Renal cortical epithelial cell (primary cell): ENCODE results near the gene HEG1. TPM values are rescaled to one million over a fixed set of nuclear protein-coding genes. Genes with fewer than 3 reads are reported as not detected.

Experiments
- DNase-seq: peaks from one replicate; pipeline ENCODE4 v3.0.0-alpha.2; 2011; ENCODE audit warnings: low read depth
- total RNA-seq: library from RNA; depleted of rRNA; stranded (reverse); fragments of >200 nt; gene quantifications from 2 replicates; pipeline ENCODE4 v1.2.3, GENCODE V29; 2014

HEG1 gene
- total RNA-seq, 1 donor from 2014 or later, result 97.1 TPM

- no peak for DNase-seq
Observed at GRCh38 chr3:125048282-125048681, 7.5 kb downstream of the HEG1 start.

- peak; percentile 91 for DNase-seq
Observed at GRCh38 chr3:125045965-125046364, 9.8 kb downstream of the HEG1 start.

- peak; percentile 32 for DNase-seq
Observed at GRCh38 chr3:125045194-125045593, 10.6 kb downstream of the HEG1 start.

GRCh38 chr3:125043599-125044151 lies 12.1 kb downstream of the HEG1 start:
- no peak for DNase-seq

DNA sequence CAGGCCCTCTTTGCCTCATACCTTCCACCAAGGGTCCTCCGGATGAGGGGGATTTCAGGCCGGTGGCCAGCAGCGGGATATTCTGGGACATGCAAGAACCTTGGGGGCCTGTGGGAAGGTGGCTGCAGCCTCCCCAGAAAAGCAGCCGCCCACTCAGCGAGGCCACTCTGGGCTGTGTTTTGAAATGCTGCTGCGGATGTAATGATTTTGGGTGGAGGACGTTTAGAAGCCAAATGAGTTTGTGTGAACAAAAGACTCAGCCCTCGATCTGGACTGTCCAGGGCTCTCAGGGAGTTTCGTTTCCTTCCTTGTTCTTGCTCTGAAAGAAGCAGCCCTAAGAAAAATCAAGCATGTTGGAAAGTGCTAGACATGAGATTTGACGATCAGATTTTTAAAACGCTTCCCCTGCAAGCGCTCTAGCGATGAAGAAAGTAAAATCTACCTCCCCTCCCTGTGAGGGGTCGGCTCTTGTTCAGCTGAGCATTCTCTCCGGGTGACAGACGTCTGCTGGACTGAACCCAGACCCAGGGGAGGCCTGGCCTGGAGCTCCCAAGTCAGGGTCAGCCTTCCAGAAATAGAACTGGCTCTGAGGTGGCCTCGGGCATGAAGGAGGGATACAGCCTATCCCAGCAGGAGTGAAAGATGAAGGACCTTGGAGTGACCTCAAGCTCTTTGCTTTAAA lies 12.9 kb downstream of the HEG1 start:
- no peak for DNase-seq

DNA sequence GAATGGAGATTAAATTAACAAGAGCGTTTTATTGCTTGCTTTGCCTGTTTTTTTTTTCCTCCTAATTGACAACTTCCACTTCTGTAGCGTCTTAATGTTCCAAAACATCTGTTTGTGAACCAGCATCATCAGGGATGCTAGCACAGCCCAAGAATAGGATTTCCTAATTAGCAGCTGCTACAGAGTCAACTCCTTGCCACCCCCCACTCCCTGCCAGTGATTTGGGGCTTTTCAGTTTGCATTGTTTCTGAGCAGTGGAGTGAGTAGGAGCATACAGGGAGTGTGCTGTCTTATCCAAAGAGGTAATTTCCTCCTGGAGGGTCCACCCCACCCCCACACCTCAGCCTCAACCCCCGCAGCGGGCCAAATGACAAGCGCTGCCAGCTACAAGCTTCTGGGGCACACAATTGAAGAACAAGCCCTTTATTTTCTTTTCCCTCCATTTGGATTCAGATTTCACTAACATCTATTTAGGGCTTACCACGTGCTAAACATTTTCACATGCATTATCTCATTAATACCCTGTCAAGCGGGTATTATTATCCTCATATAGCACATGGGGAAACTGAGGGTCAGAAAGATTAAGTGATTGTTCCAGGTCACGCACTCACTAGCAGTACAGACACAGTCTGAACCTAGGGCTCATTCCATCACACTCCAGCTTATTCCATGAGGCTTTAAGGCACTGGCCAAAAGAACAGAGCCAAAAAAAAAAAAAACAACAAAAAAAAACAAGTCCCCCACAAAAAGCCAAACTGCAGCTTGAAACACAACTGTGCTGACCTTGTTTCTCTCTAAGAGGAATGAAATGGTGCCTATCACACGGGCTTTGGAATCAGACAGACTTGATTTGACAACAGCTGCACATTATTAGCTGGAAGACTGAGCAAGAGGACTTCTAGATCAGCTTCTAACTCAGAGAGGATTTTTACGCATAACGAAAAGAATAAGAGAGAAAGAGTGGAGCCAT lies 16.4 kb downstream of the HEG1 start:
- peak; percentile 67 for DNase-seq

DNA sequence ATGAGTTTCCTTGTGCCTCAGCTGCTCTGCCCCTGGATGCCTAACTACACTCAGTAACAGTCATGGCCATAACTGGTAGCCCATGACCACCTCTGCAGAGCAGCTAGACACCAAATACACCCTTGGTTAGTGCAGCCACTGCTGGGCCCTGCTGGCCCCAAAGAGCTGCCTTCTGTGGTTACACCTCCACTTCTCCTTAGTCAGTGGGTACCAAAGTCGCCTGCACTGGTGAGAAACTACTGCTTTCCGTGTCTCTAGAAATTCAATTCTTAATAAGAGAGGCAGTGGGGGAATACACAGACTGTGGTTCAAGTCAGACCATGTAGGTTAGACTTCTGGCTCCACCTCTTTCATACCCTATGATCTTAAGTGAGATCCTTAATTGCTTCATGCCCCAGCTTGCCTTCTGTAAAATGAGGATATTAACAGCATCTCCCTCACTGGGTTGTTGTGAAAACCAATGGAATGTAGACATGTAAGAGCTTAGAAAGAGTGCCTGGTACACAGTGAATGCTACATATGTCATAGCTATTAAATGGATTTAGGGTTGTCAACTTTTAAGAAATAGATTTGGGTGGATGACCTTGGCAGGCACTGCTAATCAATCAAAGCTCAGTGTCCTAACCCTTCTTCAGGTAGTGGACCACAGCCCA lies 18.2 kb downstream of the HEG1 start:
- no peak for DNase-seq

DNA sequence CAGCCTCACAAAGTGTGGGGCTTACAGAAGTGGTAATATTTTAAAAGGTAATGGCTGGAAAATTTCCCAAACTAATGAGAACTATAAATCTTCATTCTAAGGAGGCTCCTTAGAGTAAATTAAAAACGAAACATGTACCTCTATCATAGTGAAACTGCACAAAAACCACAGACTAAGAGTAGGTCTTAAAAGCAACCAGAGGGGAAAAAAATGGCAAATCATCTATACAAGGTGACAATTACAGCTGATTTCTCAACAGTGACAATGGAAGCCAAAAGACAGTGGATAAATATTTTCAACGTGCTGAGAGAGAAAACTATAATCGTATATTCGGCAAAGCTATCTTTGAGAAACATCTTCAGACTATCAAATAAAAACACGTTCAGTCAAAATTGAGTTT lies 20.6 kb downstream of the HEG1 start:
- no peak for DNase-seq

GRCh38 chr3:125033616-125034015 lies 22.2 kb downstream of the HEG1 start:
- no peak for DNase-seq

DNA sequence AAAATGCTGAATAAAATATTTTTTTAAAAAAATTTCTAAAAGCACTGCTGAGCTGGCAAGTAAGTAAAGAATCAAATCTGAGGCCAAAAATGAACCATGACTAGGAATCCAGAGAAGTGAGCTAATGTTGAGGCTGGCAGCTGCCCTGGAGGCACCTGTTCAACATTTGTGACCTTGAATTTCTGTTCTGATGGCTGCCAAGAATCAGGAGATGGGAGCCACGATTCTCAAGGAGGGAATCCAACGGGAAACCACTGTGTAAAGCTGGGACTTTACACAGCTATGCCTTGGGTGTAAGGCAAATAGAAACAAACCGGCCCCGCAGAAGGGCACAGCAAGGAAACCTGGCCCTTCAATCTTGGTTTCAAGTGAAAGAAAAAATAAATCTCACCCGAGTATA lies 22.7 kb downstream of the HEG1 start:
- no peak for DNase-seq

DNA sequence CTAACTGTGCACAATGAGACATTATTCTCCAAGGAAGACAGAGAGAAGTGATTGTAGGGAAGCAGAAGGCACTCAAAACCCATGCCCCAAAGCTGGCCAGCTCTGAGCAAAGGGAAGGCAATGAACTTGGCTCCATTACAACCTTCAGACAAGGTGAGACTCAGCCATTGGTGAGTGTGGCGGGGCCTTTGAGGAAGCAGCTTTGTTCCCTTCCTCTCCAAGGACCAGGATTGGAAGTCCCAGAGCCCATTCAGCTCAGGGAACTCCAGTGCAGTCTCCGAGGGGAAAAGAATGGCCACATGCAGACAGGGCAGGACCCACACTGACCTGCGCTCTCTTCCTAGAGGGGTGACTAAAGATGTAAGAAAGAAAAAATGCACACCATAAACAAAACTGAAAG lies 23.1 kb downstream of the HEG1 start:
- no peak for DNase-seq

- peak; percentile 93 for DNase-seq
Observed at GRCh38 chr3:125032100-125032643, 23.6 kb downstream of the HEG1 start.

DNA sequence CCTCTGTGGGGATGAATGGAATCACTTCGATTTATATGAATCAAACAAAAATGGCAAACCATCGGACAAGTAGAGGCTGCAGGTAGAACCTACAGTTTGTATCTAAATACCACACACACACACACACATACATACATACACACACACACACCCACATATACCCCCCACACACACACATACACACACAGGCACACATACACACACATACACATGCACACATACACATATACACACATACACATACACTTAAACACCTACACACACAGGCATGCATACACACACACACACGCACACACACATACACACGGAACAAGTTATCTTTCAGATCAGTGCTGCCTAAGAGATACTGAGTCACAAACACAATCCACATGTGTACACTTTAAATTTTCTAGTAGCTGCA lies 24.3 kb downstream of the HEG1 start:
- no peak for DNase-seq

DNA sequence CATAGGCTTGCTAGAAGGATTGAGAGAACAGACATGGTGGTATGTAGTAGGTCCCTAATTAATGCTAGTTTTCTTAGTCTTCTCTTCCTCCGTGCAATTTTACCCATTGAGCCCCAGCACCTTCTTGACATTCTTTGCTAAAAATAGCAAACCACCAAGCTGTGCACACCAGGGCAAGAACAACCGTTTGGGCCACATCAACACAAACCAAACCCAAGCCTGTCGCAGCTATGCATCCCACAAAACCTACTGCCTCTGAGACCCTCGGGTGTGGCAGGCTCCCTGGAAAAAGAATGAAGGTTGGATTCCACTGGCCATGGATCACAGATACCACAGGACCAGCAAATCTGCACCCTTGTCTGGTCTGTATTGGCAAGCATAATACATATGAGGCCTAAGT lies 27.1 kb downstream of the HEG1 start:
- no peak for DNase-seq

GRCh38 chr3:125025642-125026041 lies 30.2 kb downstream of the HEG1 start:
- no peak for DNase-seq

GRCh38 chr3:125024817-125025216 lies 31.0 kb downstream of the HEG1 start:
- peak; percentile 19 for DNase-seq

DNA sequence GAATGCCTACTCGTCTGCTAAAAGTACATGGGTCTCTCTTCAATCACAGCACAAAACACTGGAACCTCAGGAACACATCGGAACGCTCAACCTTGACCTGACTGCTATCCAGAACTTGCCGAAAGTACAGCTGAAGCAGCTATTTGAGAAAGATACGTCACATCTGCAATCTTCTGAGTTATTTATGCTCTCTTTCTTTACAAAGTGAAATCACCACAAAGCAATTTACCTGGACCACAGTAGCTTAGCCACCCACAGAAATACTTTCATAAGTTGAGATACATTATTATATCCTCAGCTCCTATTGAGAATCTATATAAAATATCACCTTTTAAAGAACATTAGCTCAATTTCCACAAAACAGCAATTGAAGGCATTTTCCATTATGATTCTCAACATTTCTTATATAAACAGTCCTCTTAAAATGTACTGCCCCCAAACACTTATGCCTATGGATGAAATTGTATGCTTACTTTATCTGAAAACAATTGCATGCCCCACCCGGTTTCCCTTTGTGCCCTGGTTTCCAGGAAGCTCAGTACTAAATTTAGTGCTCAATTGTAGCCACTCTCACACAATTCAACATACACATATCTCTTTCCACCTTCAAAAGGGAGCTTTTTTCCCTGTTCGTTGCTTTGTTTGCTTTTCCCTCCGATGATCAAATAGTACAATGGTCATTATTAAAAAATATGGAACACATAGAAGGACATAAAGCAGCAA lies 31.8 kb downstream of the HEG1 start:
- no peak for DNase-seq

- no peak for DNase-seq
Observed at GRCh38 chr3:125022206-125022605, 33.6 kb downstream of the HEG1 start.

- no peak for DNase-seq
Observed at GRCh38 chr3:125019271-125019670, 36.5 kb downstream of the HEG1 start.

DNA sequence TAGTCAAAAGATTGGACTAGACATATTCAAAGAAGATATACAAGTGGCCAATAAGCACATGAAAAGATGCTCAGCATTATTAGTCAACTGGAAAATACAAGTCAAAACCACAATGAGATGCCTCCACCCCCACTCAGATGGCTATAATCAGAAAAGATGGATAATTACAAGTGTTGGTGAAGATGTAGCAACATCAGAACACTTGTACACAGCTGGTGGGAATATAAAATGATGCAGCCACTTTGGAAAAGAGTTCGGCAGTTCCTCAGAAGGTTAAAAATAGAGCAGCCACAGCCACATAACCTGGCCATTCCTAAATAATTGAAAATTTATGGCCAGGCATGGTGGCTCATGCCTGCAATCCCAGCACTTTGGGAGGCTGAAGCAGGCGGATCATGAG lies 38.4 kb downstream of the HEG1 start:
- DNase-seq, result no peak

- DNase-seq, result no peak
Observed at GRCh38 chr3:125014570-125015179, 41.1 kb downstream of the HEG1 start.
